ENCODE measurements around the gene MCUR1.
"Not testable (repeated sequence)": the region's sequence is repeated elsewhere in the genome, so short reads cannot be mapped to it uniquely, and the experiment has no call there.

The MCUR1 gene

GRCh38 chr6:13828656-13829301 lies 14.4 kb upstream of the MCUR1 start:
- DNase-seq (ENCODE audit: low read depth), result not testable (repeated sequence)

GRCh38 chr6:13827032-13827431 lies 12.7 kb upstream of the MCUR1 start:
- DNase-seq (ENCODE audit: low read depth), result no peak

DNA sequence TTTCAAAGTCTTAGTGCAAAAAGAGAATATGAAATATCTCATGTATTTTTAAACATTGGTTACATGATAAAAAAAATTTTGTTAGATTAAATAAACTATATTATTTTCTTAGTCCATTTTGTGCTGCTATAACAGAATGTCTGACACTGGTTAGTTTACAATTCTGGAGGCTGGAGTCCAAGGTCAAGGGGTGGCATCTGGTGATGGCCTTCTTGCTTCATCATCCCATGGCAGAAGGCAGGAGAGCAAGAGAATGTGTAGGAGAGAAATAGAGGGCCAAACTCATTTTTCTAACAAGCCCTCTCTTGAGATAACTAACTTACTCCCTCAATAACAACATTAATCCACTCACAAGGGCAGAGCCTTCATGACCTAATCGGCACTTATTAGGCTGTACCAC lies 11.5 kb upstream of the MCUR1 start:
- no peak for DNase-seq (ENCODE audit: low read depth)

GRCh38 chr6:13818341-13818740 lies 4.0 kb upstream of the MCUR1 start:
- no peak for DNase-seq (ENCODE audit: low read depth)

- DNase-seq (ENCODE audit: low read depth), result no peak
Measured at GRCh38 chr6:13814938-13815575, 700 bp upstream of the MCUR1 start.

GRCh38 chr6:13813621-13814175 lies 659 bp downstream of the MCUR1 start:
- no peak for DNase-seq (ENCODE audit: low read depth)

DNA sequence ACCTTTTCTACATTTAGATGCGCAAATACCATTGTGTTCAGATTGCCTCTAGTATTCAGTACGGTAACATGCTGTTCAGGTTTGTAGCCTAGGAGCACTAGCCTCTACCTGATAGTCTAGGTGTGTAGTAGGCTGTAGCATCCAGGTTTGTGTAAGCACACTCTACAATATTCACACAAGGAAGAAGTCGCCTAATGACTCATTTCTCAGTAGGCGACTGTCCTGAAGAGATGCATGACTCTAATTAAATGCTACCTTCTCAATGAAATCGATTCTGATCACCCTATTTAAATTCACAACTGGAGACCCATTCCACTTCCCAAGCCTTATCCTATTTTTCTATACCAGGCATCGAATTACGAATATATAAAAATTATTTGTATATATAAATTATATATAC lies 1.3 kb downstream of the MCUR1 start:
- DNase-seq (ENCODE audit: low read depth), result no peak

GRCh38 chr6:13812359-13812642 lies 2.1 kb downstream of the MCUR1 start:
- no peak for DNase-seq (ENCODE audit: low read depth)

DNA sequence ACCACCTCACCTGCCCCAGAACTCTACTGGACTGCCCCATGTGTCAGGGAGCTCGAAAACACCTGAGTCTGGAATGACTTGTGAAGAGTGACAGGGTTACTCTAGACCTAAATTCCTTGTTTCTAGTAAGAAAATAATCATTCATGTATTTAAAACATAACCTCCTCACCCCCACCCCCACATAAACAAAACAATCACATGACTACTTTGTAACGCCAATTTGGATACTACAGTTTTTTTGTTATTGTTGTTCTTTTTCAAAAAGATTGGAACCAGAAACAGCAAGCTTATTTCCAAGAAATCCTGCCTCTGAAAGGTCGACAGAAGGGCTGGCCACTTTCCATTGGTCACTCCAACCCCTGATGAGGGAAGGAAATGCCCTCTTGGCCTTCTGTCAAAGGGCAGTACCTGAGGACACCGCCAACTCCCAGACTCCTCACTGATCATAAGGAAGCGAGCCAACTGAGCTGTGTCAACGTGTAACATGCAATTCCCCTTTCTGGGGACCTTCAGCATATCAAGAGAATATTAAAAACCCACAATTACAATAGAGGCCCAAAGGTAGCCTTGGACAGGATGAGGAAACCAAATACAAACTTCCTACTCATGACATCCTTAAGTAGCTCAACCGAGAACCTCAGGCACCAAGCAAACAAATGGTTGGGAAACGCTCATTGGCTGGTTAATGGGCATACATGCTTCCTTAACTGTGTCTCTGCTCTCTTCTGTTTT lies 2.6 kb downstream of the MCUR1 start:
- no peak for DNase-seq (ENCODE audit: low read depth)

DNA sequence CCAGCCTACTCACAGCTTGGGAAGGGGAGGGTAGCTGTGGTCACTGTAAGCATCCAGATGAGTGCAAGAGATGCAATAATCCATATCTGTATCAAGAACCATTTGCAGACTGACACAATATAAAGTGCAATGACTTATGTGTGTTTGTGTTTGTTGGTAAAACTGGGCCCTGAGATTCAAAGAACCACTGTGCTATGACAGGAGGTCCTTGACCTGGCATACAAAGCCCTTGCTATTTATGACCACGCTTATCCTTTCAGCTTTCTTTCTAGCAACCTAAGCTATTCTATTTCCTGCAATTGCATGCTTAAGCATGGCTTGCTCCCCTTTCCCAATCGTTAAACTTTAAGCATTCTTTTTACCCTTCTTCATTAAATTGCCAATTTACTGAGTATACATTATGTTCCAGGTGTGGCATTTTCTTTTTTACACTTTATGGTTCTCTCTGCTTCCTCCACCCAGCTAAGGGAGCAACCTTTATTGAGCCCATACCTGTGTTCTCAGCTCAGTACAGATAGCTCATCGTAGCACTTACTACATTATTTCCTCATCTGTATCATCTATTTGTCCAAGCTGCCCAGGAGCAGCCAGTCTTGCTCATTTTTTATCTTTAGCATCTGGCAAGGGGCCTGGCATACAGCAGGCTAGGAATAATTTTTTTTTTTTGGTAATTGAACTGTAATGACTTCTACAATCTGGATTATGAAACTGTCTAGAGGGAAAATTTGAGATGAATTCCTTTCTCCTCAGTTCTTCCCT lies 3.5 kb downstream of the MCUR1 start:
- no peak for DNase-seq (ENCODE audit: low read depth)

GRCh38 chr6:13808801-13809200 lies 5.6 kb downstream of the MCUR1 start:
- DNase-seq (ENCODE audit: low read depth), result no peak

GRCh38 chr6:13807696-13808095 lies 6.7 kb downstream of the MCUR1 start:
- DNase-seq (ENCODE audit: low read depth), result no peak

DNA sequence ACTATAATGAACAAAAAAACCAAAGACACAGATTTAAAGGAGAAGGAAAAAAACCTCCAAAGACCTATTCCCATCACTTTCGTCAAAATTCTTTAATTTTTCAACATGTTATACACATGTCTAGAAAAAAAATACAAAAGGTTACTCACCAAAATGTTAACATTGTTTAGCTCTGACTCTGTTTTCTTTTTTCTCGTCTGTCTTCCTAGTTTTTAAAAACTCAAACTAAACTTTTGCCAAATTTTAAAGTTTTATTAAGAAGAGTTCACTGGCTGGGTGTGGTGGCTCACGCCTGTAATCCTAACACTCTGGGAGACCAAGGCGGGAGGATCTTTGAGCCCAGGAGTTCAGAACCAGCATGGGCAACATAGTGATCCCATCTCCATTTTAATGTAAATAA lies 10.8 kb downstream of the MCUR1 start:
- DNase-seq (ENCODE audit: low read depth), result no peak

DNA sequence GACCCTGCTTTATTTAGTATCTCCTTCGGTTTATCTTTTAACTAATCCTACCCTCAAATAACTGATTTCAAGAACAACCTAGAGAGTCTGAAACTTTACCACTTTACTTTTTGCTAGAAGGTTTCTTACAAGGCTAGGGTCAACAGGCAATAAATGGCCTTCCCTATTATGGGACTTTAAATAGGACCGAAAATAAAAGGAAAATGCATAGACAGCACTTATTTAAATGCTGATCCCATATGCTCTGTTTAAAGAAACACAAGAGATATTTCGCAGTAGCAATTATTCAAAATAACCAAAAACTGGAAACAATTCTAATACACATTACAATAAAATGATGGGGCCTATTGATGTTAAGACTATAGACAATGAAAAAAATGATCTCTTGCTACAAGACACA lies 13.7 kb downstream of the MCUR1 start:
- DNase-seq (ENCODE audit: low read depth), result no peak

DNA sequence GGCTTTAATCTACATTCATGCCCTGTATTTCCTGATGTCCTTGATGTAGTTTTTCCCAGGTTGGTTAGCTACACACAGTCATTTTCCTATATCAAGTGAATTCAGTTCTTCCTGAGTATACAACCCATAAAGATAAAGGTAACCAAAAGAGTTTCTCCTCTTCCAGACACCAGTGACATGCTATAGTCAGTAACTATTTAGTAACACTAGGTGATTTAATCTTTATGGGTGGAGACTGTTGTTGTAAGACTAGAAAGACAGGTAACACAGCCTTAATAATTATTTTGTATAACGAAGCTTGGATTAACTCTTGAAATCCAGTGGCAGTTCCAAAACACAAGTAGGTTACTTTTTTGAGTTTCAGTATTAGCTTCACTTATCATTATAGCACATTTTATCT lies 17.6 kb downstream of the MCUR1 start:
- DNase-seq (ENCODE audit: low read depth), result no peak

DNA sequence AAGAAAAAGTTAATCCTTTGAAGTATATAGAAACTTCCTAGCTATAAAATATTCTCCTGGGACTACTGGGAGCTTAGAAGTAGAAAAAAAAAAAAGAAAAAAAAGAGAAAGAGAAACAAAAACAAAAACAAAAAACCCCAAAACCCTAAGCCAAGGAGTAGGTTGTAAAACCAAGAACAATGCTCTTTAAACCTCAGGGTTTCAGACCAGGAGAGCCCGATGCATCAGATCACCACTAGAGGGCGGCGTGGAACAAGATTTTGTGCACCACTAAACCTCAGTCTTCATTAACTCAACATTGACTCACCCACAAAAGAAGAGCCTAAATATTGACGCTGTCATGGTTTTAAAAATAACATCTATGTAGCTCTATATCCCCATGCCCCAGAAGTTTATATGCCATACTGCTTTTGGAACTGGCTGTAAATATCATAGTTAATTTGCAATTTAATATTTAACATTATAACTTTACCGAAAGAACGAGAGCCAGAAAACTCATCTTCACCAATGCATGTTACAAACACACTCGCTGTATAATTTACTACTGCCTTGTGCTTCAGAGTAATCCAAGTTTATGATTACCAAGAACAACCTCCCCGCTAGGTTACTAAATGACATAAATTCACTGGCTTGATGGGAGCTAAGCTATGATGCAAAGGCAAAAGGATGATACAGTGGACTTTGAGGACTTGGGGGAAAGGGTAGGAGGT lies 19.2 kb downstream of the MCUR1 start:
- DNase-seq (ENCODE audit: low read depth), result peak; percentile 72

DNA sequence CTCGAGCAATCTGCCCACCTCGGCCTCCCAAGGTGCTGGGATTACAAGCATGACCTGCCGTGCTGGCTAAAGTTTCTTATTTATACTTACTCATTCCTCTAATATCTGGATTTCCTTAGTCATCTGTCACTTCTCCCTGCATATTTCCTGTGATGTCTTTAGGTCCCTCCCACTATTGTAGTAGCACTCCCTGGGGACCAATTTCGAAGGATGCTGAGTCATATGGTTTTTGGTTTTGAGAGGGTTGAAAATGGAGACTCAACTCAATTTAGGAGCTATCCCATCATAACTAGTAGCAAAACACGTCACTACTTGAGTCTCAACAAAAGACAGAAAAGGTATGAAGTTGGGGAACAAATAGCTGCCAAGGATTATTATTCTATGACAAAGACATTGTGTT lies 20.2 kb downstream of the MCUR1 start:
- peak; percentile 93 for DNase-seq (ENCODE audit: low read depth)

GRCh38 chr6:13789746-13790145 lies 24.6 kb downstream of the MCUR1 start:
- DNase-seq (ENCODE audit: low read depth), result no peak

DNA sequence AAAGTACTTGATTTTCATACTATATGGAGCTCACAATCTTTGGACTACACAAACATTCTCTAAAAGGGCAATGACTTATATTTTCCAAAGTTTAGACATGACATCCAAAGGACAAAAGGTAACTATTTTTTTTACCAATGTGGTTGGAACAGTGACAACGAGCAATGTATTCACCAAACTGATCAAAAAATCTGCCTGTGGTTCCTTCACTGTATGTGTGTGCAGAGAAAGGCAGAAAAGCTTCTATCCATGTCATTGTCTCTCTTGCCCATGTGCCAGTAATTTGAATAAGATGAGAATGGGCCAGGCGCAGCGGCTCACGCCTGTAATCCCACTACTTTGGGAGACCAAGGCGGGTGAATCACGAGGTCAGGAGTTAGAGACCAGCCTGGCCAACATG lies 25.5 kb downstream of the MCUR1 start:
- DNase-seq (ENCODE audit: low read depth), result no peak

DNA sequence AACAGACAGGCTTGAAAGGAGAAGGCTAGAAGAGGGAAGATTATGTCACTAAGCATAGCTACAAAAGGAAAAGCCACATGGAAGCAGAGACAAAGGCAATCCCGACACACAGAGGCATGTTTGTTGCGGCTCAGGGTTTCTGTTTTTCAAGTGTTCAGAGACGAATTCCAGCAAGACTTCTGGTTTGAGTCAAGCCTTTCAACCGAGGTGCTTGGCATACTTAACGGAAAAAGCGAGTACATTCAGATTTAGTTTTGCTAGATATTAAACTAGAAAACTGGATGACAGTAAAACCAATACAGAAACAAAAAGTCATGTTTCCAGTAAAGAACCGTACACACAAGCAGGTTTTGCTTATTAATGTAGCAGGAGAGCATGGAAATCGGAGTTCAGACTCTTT lies 27.2 kb downstream of the MCUR1 start:
- DNase-seq (ENCODE audit: low read depth), result no peak

- not testable (repeated sequence) for DNase-seq (ENCODE audit: low read depth)
Measured at GRCh38 chr6:13780162-13780561, 34.2 kb downstream of the MCUR1 start.

- DNase-seq (ENCODE audit: low read depth), result no peak
Measured at GRCh38 chr6:13778028-13778427, 36.3 kb downstream of the MCUR1 start.
